Measurements from ENCODE around the gene LZTR1. TPM values are rescaled to one million over a fixed set of nuclear protein-coding genes. Genes with fewer than 3 reads are reported as not detected.
A peak's percentile ranks its signal among the peaks of the same experiment; 100 is the strongest.
"Not testable (repeated sequence)": the region's sequence is repeated elsewhere in the genome, so short reads cannot be mapped to it uniquely, and the experiment has no call there.

Gene LZTR1
- polyA plus RNA-seq, 4 donors, result 44.2 to 67.4 (median 55.9) TPM

DNA sequence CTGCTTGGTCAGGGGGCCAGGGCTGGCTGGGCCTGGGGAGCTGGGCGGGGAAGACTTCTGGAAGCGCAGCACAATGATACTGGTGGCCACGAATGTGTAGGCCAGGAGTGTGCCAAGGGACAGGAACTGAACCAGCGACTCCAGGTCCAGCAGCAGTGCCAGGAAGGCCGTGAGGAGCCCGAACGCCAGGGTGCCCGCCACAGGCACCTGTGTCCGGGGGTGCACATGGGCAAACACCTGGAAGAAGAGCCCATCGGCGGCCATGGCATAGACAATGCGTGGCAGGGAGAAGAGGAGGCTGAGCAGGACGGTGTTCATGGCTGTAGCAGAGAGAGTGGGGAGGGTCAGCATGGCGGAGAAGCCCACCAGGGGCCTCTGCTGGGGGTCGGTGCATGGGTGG lies 47.9 kb downstream of the LZTR1 start:
- DNase-seq (ENCODE audit: low read depth in 4 of 4, low spot score in 3 of 4), result no peak

- no peak for DNase-seq (ENCODE audit: low read depth in 4 of 4, low spot score in 3 of 4)
Measured at GRCh38 chr22:21030621-21031544, 48.8 kb downstream of the LZTR1 start.

DNA sequence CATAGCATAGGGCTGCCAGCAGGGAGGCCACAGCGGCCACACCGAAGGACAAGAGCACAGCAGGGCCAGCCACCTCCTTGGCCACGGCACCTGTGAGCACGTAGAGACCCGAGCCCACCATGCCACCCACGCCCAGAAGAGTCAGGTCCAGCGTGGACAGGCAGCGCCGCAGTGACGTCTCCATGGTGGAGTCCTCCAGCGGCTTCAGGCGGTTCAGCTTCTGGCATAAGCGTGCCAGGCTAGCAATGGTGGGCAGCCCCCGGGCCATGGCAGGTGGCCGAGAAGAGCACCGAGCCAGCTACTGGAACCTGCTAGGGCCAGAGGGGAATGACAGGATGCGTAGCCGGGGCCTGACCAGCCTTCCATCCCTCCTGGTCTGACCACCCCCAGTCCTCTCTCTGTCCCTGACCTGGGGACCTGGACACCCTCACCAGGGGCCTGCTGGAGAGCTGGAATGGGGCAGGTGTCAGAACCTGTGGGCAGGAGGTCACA lies 49.5 kb downstream of the LZTR1 start:
- DNase-seq (ENCODE audit: low read depth in 4 of 4, low spot score in 3 of 4), result no peak

DNA sequence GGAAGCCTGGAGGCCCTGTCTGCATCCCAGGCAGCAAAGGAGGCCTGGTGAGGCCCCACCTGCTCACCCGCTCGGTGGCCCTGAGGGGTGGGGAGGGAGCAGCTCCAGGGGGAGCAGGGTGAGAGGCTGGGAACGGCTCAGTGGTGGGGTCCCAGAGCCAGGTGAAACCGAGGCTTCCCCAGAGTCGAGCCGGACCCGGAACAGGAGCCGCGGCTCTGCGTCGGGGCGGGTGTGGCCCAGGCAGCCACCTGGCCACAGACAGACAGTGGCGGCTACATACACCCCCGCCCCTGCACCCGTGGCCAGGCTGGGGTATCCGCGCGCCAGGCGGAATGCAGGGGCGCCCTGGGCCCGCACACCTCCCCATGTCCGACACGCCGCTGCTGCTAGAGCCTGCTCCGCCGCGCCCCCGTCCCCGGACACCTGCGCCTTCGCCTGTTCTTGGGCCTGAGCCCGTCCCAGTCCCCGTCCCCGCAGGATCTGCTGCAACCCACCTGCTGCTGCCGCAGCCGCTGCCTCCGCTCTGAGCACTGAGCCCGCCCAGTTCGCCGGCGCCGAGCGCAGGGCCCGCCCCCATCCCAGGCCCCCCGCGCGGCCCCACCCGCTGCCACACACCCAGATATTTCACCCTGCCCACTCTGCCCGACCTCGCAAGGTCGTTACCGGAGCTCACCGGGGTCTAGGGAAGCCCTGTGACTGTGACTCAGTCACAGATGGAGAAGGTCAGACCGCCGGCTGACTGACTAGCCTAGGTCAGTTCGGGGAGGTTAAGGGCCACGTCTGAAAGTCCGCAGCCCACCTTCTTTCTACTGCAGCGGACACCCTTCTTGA lies 50.2 kb downstream of the LZTR1 start, which contains the start of gene SLC7A4:
Gene SLC7A4 (minus strand): TSS at position 525 of the 831 bp plus-strand sequence. CDS start 749 bp downstream, outside the sequence.
- DNase-seq (ENCODE audit: low read depth in 4 of 4, low spot score in 3 of 4), result no peak

- no peak for DNase-seq (ENCODE audit: low read depth in 4 of 4, low spot score in 3 of 4)
Measured at GRCh38 chr22:21032868-21033688, 51.0 kb downstream of the LZTR1 start.

DNA sequence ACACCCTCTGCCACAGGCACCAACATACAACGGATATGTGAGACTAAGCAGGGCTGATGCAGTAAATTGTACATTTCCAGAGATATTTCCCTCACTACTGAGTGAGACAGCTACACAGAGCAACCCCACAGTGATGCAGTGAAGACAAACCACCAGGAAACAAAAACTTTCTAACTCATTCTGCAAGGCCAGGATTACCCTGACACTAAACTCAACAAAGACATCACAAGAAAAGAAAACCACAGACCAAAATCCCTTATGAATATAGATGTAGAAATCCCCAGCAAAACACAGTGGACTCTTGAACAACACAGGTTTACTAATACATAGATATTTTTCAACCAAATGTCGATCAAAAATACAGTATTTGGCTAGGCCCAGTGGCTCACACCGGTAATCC lies 51.8 kb downstream of the LZTR1 start:
- no peak for DNase-seq (ENCODE audit: low read depth in 4 of 4, low spot score in 3 of 4)

- no peak for DNase-seq (ENCODE audit: low read depth in 4 of 4, low spot score in 3 of 4)
Measured at GRCh38 chr22:21034989-21035388, 52.9 kb downstream of the LZTR1 start.

DNA sequence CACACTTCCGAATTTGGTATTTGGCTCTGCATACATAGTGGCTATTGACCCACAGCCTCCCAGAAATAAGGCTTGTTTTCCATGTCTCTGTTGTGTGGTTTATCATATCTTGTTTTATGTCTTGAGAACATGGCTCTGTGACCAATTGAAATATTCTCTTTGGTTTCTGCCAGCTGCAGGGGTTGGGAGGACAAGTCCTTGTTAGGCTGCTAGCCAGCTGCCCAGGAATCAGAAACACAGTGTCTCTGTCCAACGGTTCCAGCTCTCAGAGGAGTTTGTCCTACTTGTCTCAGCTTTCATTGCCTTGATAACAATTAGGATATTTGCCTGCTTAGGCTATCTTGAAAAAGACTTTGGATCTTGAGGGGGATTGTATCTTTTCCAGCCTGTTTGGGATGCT lies 56.3 kb downstream of the LZTR1 start:
- no peak for DNase-seq (ENCODE audit: low read depth in 4 of 4, low spot score in 3 of 4)

DNA sequence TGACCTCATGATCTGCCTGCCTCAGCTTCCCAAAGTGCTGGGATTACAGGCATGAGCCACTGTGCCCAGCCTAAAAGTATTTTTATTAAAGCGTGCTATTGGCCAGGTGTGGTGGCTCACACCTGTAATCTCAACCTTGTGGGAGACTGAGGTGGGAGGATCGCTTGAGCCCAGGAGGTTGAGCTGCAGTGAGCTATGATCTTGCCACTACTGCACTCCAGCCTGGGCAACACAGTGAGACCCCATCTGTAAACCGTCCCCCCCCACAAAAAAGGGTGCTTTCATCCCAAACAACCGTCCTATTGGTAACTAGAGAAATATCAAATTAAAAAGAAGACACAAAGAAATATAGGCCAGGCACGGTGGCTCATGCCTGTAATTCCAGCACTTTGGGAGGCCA lies 57.1 kb downstream of the LZTR1 start:
- not testable (repeated sequence) for DNase-seq (ENCODE audit: low read depth in 4 of 4, low spot score in 3 of 4)

- no peak for DNase-seq (ENCODE audit: low read depth in 4 of 4, low spot score in 3 of 4)
Measured at GRCh38 chr22:21041937-21042336, 59.8 kb downstream of the LZTR1 start.

GRCh38 chr22:21042978-21043859 lies 61.1 kb downstream of the LZTR1 start:
- no peak for DNase-seq (ENCODE audit: low read depth in 4 of 4, low spot score in 3 of 4)

- no peak for DNase-seq (ENCODE audit: low read depth in 4 of 4, low spot score in 3 of 4)
Measured at GRCh38 chr22:21043860-21044535, 61.9 kb downstream of the LZTR1 start.

DNA sequence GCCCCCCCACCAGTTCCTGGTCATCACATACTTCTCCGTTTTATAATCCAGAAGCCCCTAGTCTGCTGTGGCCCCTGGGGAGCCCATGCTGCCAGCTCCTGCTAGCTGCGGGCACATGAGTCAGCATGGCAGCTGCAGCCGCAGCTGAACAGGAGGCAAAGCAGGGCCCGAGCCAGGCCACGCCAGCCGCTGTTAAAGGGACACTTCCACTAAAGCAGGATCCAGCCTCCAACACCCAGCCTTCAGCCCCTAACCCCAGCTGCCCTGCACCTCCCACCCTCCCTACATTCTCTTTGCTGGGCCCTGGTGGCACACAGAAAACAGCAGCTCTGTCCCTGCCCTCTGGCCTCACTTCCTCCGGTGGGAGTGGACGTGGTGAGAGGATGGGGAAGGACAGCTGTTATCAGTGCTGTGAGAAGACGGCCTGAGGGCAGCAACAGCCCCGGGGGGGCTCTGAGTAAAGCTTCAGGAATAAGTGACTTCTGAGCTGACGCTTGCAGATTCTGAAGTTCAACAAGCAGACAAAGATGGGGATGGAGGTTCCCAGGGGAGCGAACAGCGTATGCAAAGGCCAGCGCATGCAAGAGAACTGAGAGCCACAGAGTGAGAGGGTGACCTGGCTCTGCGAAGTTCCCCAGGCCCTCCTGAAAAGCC lies 63.0 kb downstream of the LZTR1 start:
- DNase-seq (ENCODE audit: low read depth in 4 of 4, low spot score in 3 of 4), result no peak

DNA sequence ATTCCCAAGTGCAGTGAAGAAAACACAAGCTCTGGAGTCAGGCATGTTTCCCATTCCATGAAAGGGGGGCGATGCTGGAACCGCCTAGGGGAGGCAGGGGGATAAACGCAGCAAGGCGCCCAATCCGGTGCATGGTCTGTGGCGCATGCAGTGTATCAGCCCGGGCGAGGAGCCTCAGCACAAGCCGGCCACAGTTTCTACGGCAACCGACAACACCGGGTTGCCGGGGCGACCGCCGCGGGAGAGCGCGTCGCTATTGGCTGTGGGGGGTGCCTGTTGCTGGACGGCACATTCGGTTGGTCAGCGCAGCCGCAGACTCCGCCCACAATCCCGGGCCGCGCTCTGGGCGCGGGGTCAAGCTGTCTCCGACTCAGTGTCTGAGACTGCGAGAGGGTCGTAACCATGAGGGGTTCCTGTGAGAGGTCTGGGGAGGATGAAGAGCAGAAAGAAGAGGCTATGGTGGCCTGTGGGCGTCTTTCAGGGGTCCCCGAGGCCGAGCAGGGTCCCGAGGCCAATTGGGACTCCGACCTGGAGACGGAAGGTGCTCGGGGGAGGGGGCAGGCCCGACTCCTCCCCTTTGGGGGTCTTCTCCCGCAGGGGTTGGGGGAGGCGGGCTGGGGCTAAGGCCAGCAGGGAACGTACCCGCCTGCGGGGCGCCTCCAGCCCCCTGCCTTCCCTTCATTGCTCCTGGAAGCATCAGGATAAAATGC lies 63.6 kb downstream of the LZTR1 start, which contains the start of gene LRRC74B:
Gene LRRC74B (plus strand): TSS at position 362 of the 710 bp plus-strand sequence. CDS start 41 bp downstream, at position 403.
- DNase-seq (ENCODE audit: low read depth in 4 of 4, low spot score in 3 of 4), result peak; percentile 67 to 79 (median 71)

GRCh38 chr22:21047035-21047661 lies 65.1 kb downstream of the LZTR1 start:
- DNase-seq (ENCODE audit: low read depth in 4 of 4, low spot score in 3 of 4), result no peak

DNA sequence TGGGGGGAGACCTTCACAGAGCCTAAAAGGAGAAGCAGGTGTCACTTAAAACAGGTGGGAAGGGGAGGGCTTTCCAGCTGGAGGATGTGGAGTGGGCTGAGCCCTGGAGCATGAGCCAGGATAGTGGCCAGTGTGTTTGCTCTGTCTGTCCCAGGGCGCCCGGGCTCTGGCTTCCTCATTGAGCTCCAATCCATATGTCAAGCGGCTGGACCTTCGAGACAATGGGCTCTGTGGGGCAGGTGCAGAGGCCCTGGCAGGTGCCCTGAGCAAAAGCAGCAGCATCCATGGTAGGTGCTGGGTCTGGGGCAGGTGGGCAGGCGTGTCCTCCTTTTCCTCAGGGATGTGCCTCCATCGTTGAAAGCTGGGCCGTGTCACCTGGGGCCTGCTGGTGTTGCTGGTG lies 65.6 kb downstream of the LZTR1 start:
- DNase-seq (ENCODE audit: low read depth in 4 of 4, low spot score in 3 of 4), result no peak

DNA sequence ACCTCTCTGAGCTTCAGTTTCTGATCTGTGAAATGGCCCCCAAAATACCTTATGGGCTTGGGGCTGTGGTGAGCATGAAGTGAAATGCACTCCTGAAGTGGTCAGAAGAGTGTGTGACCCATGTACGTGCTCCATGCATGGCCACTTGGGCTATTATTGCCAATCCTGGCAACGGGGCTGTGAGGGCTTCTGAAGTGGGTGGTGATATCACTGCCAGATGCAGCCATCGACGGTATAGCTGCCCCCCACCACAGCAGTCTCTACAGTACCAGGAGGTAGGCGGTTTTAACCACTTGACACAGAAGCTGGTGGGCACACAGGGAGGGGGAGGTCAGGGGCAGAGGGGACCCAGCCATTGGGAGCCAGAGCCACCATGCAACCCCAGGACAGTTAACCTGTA lies 66.4 kb downstream of the LZTR1 start:
- DNase-seq (ENCODE audit: low read depth in 4 of 4, low spot score in 3 of 4), result not testable (repeated sequence)
